ENCODE measurements around the gene UTP4.

DNA sequence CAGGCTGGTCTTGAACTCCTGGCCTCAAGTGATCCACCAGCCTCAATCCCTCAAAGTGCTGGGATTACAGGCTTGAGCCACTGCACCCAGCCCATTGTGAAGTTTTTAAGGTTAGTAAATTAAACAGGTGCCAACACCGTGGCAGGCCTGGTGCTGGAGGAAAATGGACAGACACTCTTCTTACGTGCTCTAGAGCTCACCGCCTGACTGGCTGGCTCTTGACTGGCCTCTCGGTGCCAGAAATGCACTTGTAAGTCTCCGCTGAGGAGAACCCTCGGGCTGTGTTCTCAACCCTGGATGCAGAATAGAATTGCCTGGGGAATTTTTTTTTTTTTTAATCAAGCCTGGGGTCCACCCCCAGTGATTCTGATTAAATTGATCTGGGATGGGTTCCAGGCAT is 37.3 kb upstream of the UTP4 start:
- TF ChIP-seq, protein P1, sequence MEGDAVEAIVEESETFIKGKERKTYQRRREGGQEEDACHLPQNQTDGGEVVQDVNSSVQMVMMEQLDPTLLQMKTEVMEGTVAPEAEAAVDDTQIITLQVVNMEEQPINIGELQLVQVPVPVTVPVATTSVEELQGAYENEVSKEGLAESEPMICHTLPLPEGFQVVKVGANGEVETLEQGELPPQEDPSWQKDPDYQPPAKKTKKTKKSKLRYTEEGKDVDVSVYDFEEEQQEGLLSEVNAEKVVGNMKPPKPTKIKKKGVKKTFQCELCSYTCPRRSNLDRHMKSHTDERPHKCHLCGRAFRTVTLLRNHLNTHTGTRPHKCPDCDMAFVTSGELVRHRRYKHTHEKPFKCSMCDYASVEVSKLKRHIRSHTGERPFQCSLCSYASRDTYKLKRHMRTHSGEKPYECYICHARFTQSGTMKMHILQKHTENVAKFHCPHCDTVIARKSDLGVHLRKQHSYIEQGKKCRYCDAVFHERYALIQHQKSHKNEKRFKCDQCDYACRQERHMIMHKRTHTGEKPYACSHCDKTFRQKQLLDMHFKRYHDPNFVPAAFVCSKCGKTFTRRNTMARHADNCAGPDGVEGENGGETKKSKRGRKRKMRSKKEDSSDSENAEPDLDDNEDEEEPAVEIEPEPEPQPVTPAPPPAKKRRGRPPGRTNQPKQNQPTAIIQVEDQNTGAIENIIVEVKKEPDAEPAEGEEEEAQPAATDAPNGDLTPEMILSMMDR (conservative IDR thresholded peaks at IDR 0.05), result no peak
- TF ChIP-seq ZFX (IDR thresholded peaks at IDR 0.05), result no peak

Data from C4-2B (cell line).